Mesothelial cell of epicardium (in vitro differentiated cells): ENCODE data around the gene CORIN. TPM values are rescaled to one million over a fixed set of nuclear protein-coding genes. Genes with fewer than 3 reads are reported as not detected.
"Not testable (repeated sequence)": the region's sequence is repeated elsewhere in the genome, so short reads cannot be mapped to it uniquely, and the experiment has no call there.

Experiments used
- DNase-seq, 2 experiments: peaks; one replicate each; pipeline ENCODE4 v3.0.0; 2021; ENCODE audit warnings: low spot score in 2 of 2; ENCODE audit not compliant: unreplicated experiment in 2 of 2
- H3K27ac Mint-ChIP-seq: 2 replicates; pipeline ENCODE4 v1.8.0; 2021; ENCODE audit warnings: mixed read lengths
- H3K27me3 Mint-ChIP-seq: 2 replicates; pipeline ENCODE4 v1.8.0; 2021; ENCODE audit warnings: low read depth, mixed read lengths
- H3K36me3 Mint-ChIP-seq: 2 replicates; pipeline ENCODE4 v1.8.0; 2021; ENCODE audit warnings: mixed read lengths
- H3K4me1 Mint-ChIP-seq: 2 replicates; pipeline ENCODE4 v1.8.0; 2021; ENCODE audit warnings: mixed read lengths
- H3K4me3 Mint-ChIP-seq: 2 replicates; pipeline ENCODE4 v1.8.0; 2021; ENCODE audit warnings: mild to moderate bottlenecking, moderate library complexity, mixed read lengths
- H3K9me3 Mint-ChIP-seq: 2 replicates; pipeline ENCODE4 v1.8.0; 2021; ENCODE audit warnings: mixed read lengths
- CTCF ChIP-seq: fragments of 200-600 bp; sonication (generic); IDR thresholded peaks from one replicate; pipeline ENCODE4 v1.5.0; 2021; ENCODE audit warnings: antibody characterized with exemption; ENCODE audit not compliant: unreplicated experiment
- microRNA-seq: library from miRNA; unstranded; fragments of <30 nt; microRNA quantifications from one replicate; pipeline ENCODE4 v1.2.0, GENCODE V29; 2021; ENCODE audit warnings: inconsistent platforms, mixed read lengths
- total RNA-seq: library from RNA; stranded (reverse); gene quantifications from 3 replicates; pipeline ENCODE4 v1.2.1, GENCODE V29; 2021

CORIN gene
- total RNA-seq, 1 donor from 2014 or later = 1.5 TPM

- H3K4me3 Mint-ChIP-seq = no peak overlapping the region
- no peaks in the 10 kb centered on the region for H3K9me3 Mint-ChIP-seq
- no peak for TF ChIP-seq CTCF
- no peaks in the 10 kb centered on the region for H3K27me3 Mint-ChIP-seq
- H3K36me3 Mint-ChIP-seq = peaks cover 29% of the 10 kb centered on the region
- H3K27ac Mint-ChIP-seq = no peak overlapping the region
- DNase-seq = no peak
- no peaks in the 10 kb centered on the region for H3K4me1 Mint-ChIP-seq
Measured at GRCh38 chr4:47553329-47554125, 284.3 kb downstream of the CORIN start.

- DNase-seq = no peak
- H3K27ac Mint-ChIP-seq = no peak overlapping the region
- H3K9me3 Mint-ChIP-seq = no peaks in the 10 kb centered on the region
- H3K4me1 Mint-ChIP-seq = no peaks in the 10 kb centered on the region
- no peaks in the 10 kb centered on the region for H3K27me3 Mint-ChIP-seq
- TF ChIP-seq CTCF = no peak
- no peak overlapping the region for H3K4me3 Mint-ChIP-seq
- peaks cover 33% of the 10 kb centered on the region for H3K36me3 Mint-ChIP-seq
Measured at GRCh38 chr4:47551682-47552081, 286.2 kb downstream of the CORIN start.

GRCh38 chr4:47550899-47551548, 286.8 kb downstream of the CORIN start:
- no peak for DNase-seq
- no peak overlapping the region for H3K27ac Mint-ChIP-seq
- no peak for TF ChIP-seq CTCF
- no peaks in the 10 kb centered on the region for H3K4me1 Mint-ChIP-seq
- no peaks in the 10 kb centered on the region for H3K27me3 Mint-ChIP-seq
- H3K9me3 Mint-ChIP-seq = no peaks in the 10 kb centered on the region
- no peak overlapping the region for H3K4me3 Mint-ChIP-seq
- H3K36me3 Mint-ChIP-seq = peaks cover 38% of the 10 kb centered on the region

- not testable (repeated sequence) for H3K27me3 Mint-ChIP-seq, H3K9me3 Mint-ChIP-seq
- H3K36me3 Mint-ChIP-seq = peaks cover 43% of the 10 kb centered on the region
Measured at GRCh38 chr4:47550357-47550756, 287.5 kb downstream of the CORIN start.

More at GRCh38 chr4:47550357-47550756, 287.5 kb downstream of the CORIN start:
- not testable (repeated sequence) for DNase-seq, H3K4me3 Mint-ChIP-seq, H3K4me1 Mint-ChIP-seq, H3K27ac Mint-ChIP-seq

Small RNA genes within 50 kb of the gene (microRNA-seq; reads per million reads assigned to microRNA genes)
- gene MIR8053 = not detected

Other genes starting within 250 kb of the CORIN start
- gene NFXL1, start 76.5 kb upstream of the CORIN start, total RNA-seq = 25.8 to 30.3 TPM (median 27.7 TPM) in 3 replicates
- gene CNGA1, start 178.6 kb upstream of the CORIN start, total RNA-seq = 3.9 to 4.7 TPM (median 4.6 TPM) in 3 replicates
- gene NIPAL1, start 178.7 kb upstream of the CORIN start, total RNA-seq = 12.1 to 13.4 TPM (median 13.3 TPM) in 3 replicates